ENCODE measurements around the gene ARHGAP26. TPM values are rescaled to one million over a fixed set of nuclear protein-coding genes. Genes with fewer than 3 reads are reported as not detected.

ARHGAP26 gene
- total and polyA plus RNA-seq, 2 donors (not counting 3 experiments of a cell fraction or from before 2014, with no cell fraction given) = 3.1 to 16.2 TPM

- Histone ChIP-seq H4K20me1 (replicated peaks; ENCODE audit: control insufficient read depth, extremely low read depth, insufficient read depth, low read length) (no peaks in the 10 kb centered on the region), H3K36me3 (ENCODE audit: control insufficient read depth in 2 of 2, extremely low read depth in 1 of 2, insufficient read depth in 2 of 2, low read length in 2 of 2) (no peaks in the 10 kb centered on the region), H3K79me2 (ENCODE audit: control insufficient read depth, insufficient read depth, low read length) (no peaks in the 10 kb centered on the region), H3K9me1 (replicated peaks; ENCODE audit: control insufficient read depth, extremely low read depth, insufficient read depth, low read length) (no peaks in the 10 kb centered on the region), H3K27ac (ENCODE audit: insufficient read depth, low read depth, low read length) (no peak overlapping the region), H3K9ac (replicated peaks; ENCODE audit: extremely low read depth, insufficient read depth, low read length) (no peak overlapping the region), H3K9me3 (replicated peaks; ENCODE audit: control insufficient read depth, insufficient read depth, low read length) (no peaks in the 10 kb centered on the region), H3K4me1 (ENCODE audit: control insufficient read depth, extremely low read depth, insufficient read depth, low read length) (peaks cover 31% of the 10 kb centered on the region), H3K4me3 (replicated peaks in 1 of 3; ENCODE audit: insufficient read depth in 1 of 3, low read depth in 1 of 3, low read length in 3 of 3) (no peak overlapping the region), H3K27me3 (ENCODE audit: control insufficient read depth in 2 of 2, insufficient read depth in 2 of 2, low read length in 2 of 2) (no peaks in the 10 kb centered on the region), H3K4me2 (ENCODE audit: insufficient read depth, low read length) (no peak overlapping the region), H2AFZ (ENCODE audit: low read depth, low read length) (no peak overlapping the region)
- no TSS peak for BruUV-seq (replicated peaks)
- ChIA-PET POLR2A (interaction anchor here (0.6 kb wide), 1 partner anchor 10 kb away, joined by 3 read pairs; no protein-coding TSS in a partner anchor), CTCF (interaction anchor here (0.8 to 1.5 kb wide), 2 partner anchors 187 to 504 kb away, joined by 4 to 8 read pairs; no protein-coding TSS in a partner anchor)
- intact Hi-C loops (cut with micrococcal nuclease) = no loop called here
- dilution Hi-C loops (cut with MboI; ENCODE audit: extremely low pct_ligation_motif_present, low sequenced_read_pairs) = loop anchor here (25.0 kb wide), 1 partner anchor 170 kb away; no protein-coding TSS in a partner anchor
- TF ChIP-seq EZH2 (IDR thresholded peaks at IDR 0.05; ENCODE audit: borderline replicate concordance, low read depth, low read length, severe bottlenecking) = no peak
- TF ChIP-seq MYC (IDR thresholded peaks at IDR 0.05; ENCODE audit: low read depth, low read length) = no peak
- TF ChIP-seq CTCF (IDR thresholded peaks at IDR 0.05; ENCODE audit: extremely low read depth in 1 of 2, insufficient read depth in 1 of 2, low read depth in 1 of 2, low read length in 2 of 2) = no peak
- FAIRE-seq (no peak), DNase-seq (ENCODE audit: low read depth, low spot score) (no peak)
Observed at GRCh38 chr5:143217804-143218160, 447.6 kb downstream of the ARHGAP26 start.

- CTCF ChIA-PET = interaction anchor here (1.0 to 3.3 kb wide), 5 partner anchors 10 to 207 kb away, joined by 3 to 13 read pairs (median 4); no protein-coding TSS in a partner anchor
Observed at GRCh38 chr5:143218517-143219170, 448.5 kb downstream of the ARHGAP26 start.

More at GRCh38 chr5:143218517-143219170, 448.5 kb downstream of the ARHGAP26 start:
- no peak for FAIRE-seq
- Histone ChIP-seq H3K27ac (ENCODE audit: insufficient read depth, low read depth, low read length) (no peak overlapping the region), H3K79me2 (ENCODE audit: control insufficient read depth, insufficient read depth, low read length) (no peaks in the 10 kb centered on the region), H3K9ac (replicated peaks; ENCODE audit: extremely low read depth, insufficient read depth, low read length) (no peak overlapping the region), H4K20me1 (replicated peaks; ENCODE audit: control insufficient read depth, extremely low read depth, insufficient read depth, low read length) (no peaks in the 10 kb centered on the region), H3K9me1 (replicated peaks; ENCODE audit: control insufficient read depth, extremely low read depth, insufficient read depth, low read length) (no peaks in the 10 kb centered on the region), H3K4me1 (ENCODE audit: control insufficient read depth, extremely low read depth, insufficient read depth, low read length) (peaks cover 26% of the 10 kb centered on the region), H3K36me3 (ENCODE audit: control insufficient read depth in 2 of 2, extremely low read depth in 1 of 2, insufficient read depth in 2 of 2, low read length in 2 of 2) (no peaks in the 10 kb centered on the region), H3K4me2 (ENCODE audit: insufficient read depth, low read length) (no peak overlapping the region), H2AFZ (ENCODE audit: low read depth, low read length) (no peak overlapping the region), H3K4me3 (replicated peaks in 1 of 3; ENCODE audit: insufficient read depth in 1 of 3, low read depth in 1 of 3, low read length in 3 of 3) (no peak overlapping the region), H3K9me3 (replicated peaks; ENCODE audit: control insufficient read depth, insufficient read depth, low read length) (no peaks in the 10 kb centered on the region), H3K27me3 (ENCODE audit: control insufficient read depth in 2 of 2, insufficient read depth in 2 of 2, low read length in 2 of 2) (no peaks in the 10 kb centered on the region)
- no TSS peak for BruUV-seq (replicated peaks)
- POLR2A ChIA-PET = interaction anchor here (0.6 kb wide), 1 partner anchor 363 kb away, joined by 7 read pairs; no protein-coding TSS in a partner anchor
- no peak for DNase-seq (ENCODE audit: low read depth, low spot score)
- dilution Hi-C loops (cut with MboI; ENCODE audit: extremely low pct_ligation_motif_present, low sequenced_read_pairs) = loop anchor here (25.0 kb wide), 1 partner anchor 169 kb away; no protein-coding TSS in a partner anchor
- intact Hi-C loops (cut with micrococcal nuclease) = no loop called here
- TF ChIP-seq MYC (IDR thresholded peaks at IDR 0.05; ENCODE audit: low read depth, low read length) (no peak), EZH2 (IDR thresholded peaks at IDR 0.05; ENCODE audit: borderline replicate concordance, low read depth, low read length, severe bottlenecking) (no peak), GATA2 (IDR thresholded peaks at IDR 0.05; ENCODE audit: insufficient read depth, insufficient read length, low read depth, low read length) (no peak), MAX (IDR thresholded peaks at IDR 0.05; ENCODE audit: insufficient read depth, insufficient read length) (no peak), POLR2AphosphoS5 (IDR thresholded peaks at IDR 0.05; ENCODE audit: insufficient read depth, low read depth, low read length) (no peak), POLR2A (IDR thresholded peaks at IDR 0.05; ENCODE audit: low read depth, low read length) (no peak), JUN (IDR thresholded peaks at IDR 0.05; ENCODE audit: borderline replicate concordance, insufficient read depth, insufficient read length, low read depth) (no peak), CTCF (IDR thresholded peaks at IDR 0.05; ENCODE audit: extremely low read depth in 1 of 2, insufficient read depth in 1 of 2, low read depth in 1 of 2, low read length in 2 of 2) (no peak), FOS (IDR thresholded peaks at IDR 0.05; ENCODE audit: borderline replicate concordance, insufficient read depth, low read length) (no peak)
